GM10248 (cell line): ENCODE results near the gene ZNF385C.
A peak's percentile ranks its signal among the peaks of the same experiment; 100 is the strongest.
"Not testable (repeated sequence)": the region's sequence is repeated elsewhere in the genome, so short reads cannot be mapped to it uniquely, and the experiment has no call there.

Experiments
- CTCF ChIA-PET: fragments of 300-600 bp; sonication (Branson Sonifier 250); formaldehyde crosslinking; extraction: SDS; loops from one replicate; lab custom pipeline; 2021; ENCODE audit warnings: antibody characterized with exemption; lab: Yijun Ruan, JAX
- POLR2A ChIA-PET: fragments of 350-650 bp; sonication (Branson Sonifier 250); formaldehyde crosslinking; extraction: SDS; loops from one replicate; lab custom pipeline; 2020; ENCODE audit warnings: antibody characterized with exemption; lab: Yijun Ruan, JAX
- DNase-seq: peaks from one replicate; pipeline ENCODE4 v3.0.0; 2012; ENCODE audit errors: extremely low spot score
- TF ChIP-seq, protein P1 (sequence below): IDR thresholded peaks from 2 replicates; pipeline ENCODE4 v1.5.1; 2012; ENCODE audit warnings: mild to moderate bottlenecking, low read depth; ENCODE audit errors: extremely low read depth, missing control alignments, control extremely low read depth

Gene ZNF385C

DNA sequence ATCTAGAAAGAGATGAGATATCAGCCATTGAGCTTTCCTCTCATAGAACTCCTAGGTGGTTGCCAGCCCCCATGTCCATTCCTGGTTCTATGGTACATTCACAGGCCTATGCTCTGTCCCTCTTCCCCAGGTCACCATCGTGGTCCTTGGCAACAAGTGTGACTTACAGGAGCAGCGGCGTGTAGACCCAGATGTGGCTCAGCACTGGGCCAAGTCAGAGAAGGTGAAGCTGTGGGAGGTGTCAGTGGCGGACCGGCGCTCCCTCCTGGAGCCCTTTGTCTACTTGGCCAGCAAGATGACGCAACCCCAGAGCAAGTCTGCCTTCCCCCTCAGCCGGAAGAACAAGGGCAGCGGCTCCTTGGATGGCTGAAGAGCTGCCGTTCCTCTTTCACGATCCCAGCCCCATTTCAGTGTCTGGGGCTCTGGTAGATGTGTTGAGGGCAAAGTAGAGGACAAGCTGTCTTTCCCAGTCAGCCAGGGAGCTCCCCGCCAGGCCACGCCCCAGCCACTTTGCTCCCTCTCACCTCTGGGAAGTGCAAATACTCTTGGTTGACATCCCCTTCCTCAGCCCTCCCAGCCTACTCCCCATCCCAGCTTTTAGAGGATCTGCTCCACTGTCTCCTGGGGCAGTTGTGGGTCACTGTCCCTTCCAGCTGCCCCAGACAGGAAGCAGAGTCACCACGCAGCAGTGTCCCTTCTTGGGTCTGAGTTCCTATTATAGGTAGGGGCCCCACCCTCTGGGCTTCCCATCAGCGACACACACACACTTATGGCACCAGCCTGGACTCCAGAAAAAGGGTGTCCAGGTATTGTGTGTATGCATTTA, 74.5 kb downstream of the ZNF385C start:
- no peak for DNase-seq
- TF ChIP-seq, protein P1, sequence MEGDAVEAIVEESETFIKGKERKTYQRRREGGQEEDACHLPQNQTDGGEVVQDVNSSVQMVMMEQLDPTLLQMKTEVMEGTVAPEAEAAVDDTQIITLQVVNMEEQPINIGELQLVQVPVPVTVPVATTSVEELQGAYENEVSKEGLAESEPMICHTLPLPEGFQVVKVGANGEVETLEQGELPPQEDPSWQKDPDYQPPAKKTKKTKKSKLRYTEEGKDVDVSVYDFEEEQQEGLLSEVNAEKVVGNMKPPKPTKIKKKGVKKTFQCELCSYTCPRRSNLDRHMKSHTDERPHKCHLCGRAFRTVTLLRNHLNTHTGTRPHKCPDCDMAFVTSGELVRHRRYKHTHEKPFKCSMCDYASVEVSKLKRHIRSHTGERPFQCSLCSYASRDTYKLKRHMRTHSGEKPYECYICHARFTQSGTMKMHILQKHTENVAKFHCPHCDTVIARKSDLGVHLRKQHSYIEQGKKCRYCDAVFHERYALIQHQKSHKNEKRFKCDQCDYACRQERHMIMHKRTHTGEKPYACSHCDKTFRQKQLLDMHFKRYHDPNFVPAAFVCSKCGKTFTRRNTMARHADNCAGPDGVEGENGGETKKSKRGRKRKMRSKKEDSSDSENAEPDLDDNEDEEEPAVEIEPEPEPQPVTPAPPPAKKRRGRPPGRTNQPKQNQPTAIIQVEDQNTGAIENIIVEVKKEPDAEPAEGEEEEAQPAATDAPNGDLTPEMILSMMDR = no peak
- ChIA-PET POLR2A (interaction anchor here (0.7 kb wide), 2 partner anchors 171 to 197 kb away, joined by 3 read pairs; no protein-coding TSS in a partner anchor), CTCF (interaction anchor here (0.8 to 10.4 kb wide), 18 partner anchors 14 to 113 kb away, joined by 3 to 123 read pairs (median 9); partner anchors contain the start of genes CNP, DHX58, KAT2A and ODAD4)

DNA sequence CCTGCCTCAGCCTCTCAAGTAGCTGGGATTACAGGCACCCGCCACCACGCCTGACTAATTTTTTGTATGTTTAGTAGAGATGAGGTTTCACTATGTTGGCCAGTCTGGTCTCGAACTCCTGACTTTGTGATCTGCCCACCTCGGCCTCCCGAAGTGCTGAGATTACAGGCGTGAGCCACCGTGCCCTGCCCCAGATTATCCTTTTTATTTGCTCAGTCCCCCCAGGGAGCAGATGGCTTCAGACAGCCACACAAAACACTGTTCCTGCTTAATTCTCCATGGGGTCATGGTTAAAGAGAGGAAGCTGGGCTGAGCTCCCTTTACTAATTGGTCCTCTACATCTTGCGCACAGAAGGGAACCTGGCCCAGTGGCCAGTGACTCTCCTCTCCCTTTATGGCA, 77.4 kb downstream of the ZNF385C start:
- CTCF ChIA-PET = interaction anchor here (0.9 to 10.4 kb wide), 23 partner anchors 10 to 332 kb away, joined by 3 to 123 read pairs (median 9); partner anchors contain the start of genes CNP, EIF1, KAT2A and KCNH4
- POLR2A ChIA-PET, DNase-seq: not testable (repeated sequence)

DNA sequence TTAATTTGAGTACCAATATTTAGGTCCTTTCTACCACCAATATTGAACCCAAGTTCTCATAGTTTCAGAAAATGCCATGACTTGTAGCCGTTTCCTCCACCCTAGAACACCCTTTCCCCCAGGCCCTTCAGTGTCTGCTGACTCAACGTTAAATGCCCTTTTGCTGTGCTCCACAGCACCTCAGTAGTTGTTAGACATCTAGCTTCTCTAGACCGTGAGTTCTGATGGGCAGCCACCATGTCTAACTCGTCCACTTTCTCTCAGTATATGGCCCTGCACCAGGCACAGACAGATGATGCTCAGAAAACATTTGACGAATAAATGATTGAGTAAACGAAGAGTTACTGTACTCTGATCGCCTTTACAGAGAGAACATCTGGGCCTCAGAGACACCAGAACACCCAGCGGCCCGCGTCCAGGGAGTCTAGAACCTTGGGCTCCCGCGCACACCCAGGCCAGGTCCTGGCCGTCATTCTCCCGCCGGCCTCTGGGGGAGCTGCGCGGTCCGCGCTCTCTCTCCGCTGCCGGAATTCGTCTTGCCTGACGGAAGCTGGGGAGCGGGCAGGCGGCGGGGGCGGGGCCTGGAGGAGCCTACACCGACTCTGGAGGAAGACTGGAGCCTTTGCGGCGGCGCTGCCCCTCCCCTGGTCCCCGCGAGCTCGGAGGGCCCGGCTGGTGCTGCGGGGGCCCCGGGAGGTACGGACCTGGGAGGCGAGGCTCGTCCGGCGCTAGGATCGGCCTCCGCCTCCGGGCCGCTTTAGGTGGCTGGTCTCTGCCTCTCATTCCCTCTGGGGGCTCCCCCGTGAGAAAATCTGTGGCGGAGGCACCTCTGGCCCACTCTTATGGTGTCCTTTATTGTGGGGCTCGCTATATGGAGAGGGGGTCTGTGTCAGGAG, 78.5 kb downstream of the ZNF385C start, which contains the start of gene NKIRAS2:
Gene NKIRAS2, plus strand, starts transcription at position 582 of the 896 bp plus-strand sequence. CDS start 1,488 bp downstream, outside the sequence.
- POLR2A ChIA-PET = interaction anchor here (0.7 to 1.0 kb wide), 2 partner anchors 19 to 21 kb away, joined by 3 to 4 read pairs; no protein-coding TSS in a partner anchor
- DNase-seq = peak; percentile 94
- TF ChIP-seq, protein P1 = peak; percentile 96
- CTCF ChIA-PET = interaction anchor here (0.7 to 10.4 kb wide), 37 partner anchors 9 to 377 kb away, joined by 3 to 123 read pairs (median 4); partner anchors contain the start of genes CNP, EIF1, GHDC and HCRT

DNA sequence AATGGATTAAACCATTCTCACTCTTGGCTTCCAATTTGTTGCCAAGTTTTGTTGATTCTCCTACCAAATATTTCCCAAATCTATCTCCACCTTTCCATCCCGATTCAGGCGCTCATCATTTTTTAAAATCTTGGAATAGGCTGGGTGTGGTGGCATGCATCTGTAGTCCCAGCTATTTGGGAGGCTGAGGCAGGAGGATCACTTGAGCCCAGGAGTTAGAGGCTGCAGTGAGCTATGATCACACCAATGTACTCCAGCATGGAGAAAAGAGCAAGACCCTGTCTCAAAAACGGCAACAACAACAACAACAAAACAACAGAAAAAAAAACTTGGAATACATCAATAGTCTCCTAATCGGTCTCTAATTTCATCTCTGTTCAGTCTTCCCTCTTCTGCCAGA, 79.3 kb downstream of the ZNF385C start:
- POLR2A ChIA-PET = no interaction called here
- CTCF ChIA-PET = interaction anchor here (1.3 to 10.4 kb wide), 17 partner anchors 11 to 165 kb away, joined by 3 to 123 read pairs (median 9); partner anchors contain the start of genes CNP, DHX58, KAT2A and KCNH4
- TF ChIP-seq, protein P1 = no peak
- DNase-seq = no peak

- ChIA-PET POLR2A (interaction anchor here (1.1 to 1.6 kb wide), 2 partner anchors 329 to 518 kb away, joined by 3 to 4 read pairs; partner anchors contain the start of genes EIF1 and NAGLU), CTCF (interaction anchor here (0.9 to 10.4 kb wide), 19 partner anchors 8 to 509 kb away, joined by 3 to 123 read pairs (median 6); partner anchors contain the start of genes CNP, DHX58 and KAT2A)
- TF ChIP-seq, protein P1 = no peak
- no peak for DNase-seq
Observed at GRCh38 chr17:42018339-42018738, 79.9 kb downstream of the ZNF385C start.

DNA sequence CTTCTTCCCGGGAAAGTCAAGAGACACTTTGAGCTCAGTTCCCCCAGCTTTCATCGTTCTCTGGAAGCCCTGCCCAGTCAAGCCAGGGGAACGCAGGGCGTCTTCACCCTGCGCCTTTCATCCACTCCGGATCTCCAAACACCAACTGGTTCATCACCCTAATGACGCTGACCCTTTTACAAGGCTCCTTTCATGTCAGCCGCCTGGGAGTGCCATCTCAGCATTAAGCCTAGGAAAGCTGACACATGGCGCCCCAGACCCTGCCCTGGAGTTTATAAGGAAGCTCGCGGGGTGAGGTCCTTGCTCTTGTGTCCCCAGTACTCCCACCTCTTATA, 80.4 kb downstream of the ZNF385C start:
- TF ChIP-seq, protein P1 = no peak
- POLR2A ChIA-PET = interaction anchor here (0.6 to 2.3 kb wide), 5 partner anchors 8 to 518 kb away, joined by 3 to 6 read pairs (median 4); partner anchors contain the start of genes EIF1 and NAGLU
- CTCF ChIA-PET = interaction anchor here (0.9 to 10.4 kb wide), 20 partner anchors 8 to 509 kb away, joined by 3 to 123 read pairs (median 5); partner anchors contain the start of genes CNP, DHX58, KAT2A and KCNH4
- no peak for DNase-seq
